ENCODE results near the gene DNAJB2. TPM values are rescaled to one million over a fixed set of nuclear protein-coding genes. Genes with fewer than 3 reads are reported as not detected.
"Not testable (repeated sequence)": the region's sequence is repeated elsewhere in the genome, so short reads cannot be mapped to it uniquely, and the experiment has no call there.

The DNAJB2 gene
- total RNA-seq, 4 donors from 2014 or later = 45.3 to 76.1 (median 54.9) TPM

GRCh38 chr2:219309278-219309677, 30.1 kb downstream of the DNAJB2 start, which contains the start of gene PTPRN:
Gene PTPRN, minus strand, starts transcription at chr2:219309401. Its CDS starts 69 bp downstream, at chr2:219309332.
- TF ChIP-seq POLR2A (IDR thresholded peaks at IDR 0.05) (no peak), POLR2AphosphoS5 (IDR thresholded peaks at IDR 0.05) (no peak), CTCF (IDR thresholded peaks at IDR 0.05) (no peak), EP300 (IDR thresholded peaks at IDR 0.05) (no peak)
- no peak within 1 kb of the TSS for H3K27ac ChIP-seq
- ATAC-seq = no peak
- H3K9me3 ChIP-seq = no peaks in the 10 kb centered on the region
- peaks cover 0 to 13% (median 0%) of the 10 kb centered on the region in 3 donors for H3K4me1 ChIP-seq
- H3K36me3 ChIP-seq = no peaks in the 10 kb centered on the region
- H3K27me3 ChIP-seq = peaks cover 92% of the 10 kb centered on the region
- H3K4me3 ChIP-seq = no peak within 1 kb of the TSS
- 4% methylated on average over 11 to 13 of the region's 37 CpGs for WGBS, 2 donors (ENCODE audit: low coverage in 1 of 2)

GRCh38 chr2:219312683-219313263, 33.6 kb downstream of the DNAJB2 start:
- 90 to 100% methylated on average over 1 to 2 of the region's 49 CpGs for WGBS, 2 donors (ENCODE audit: low coverage in 1 of 2)
- Histone ChIP-seq H3K27me3 (peaks cover 64% of the 10 kb centered on the region), H3K4me1 (peaks cover 0 to 13% (median 0%) of the 10 kb centered on the region in 3 donors)
- H3K27ac ChIP-seq, H3K9me3 ChIP-seq, H3K36me3 ChIP-seq, H3K4me3 ChIP-seq, ATAC-seq: not testable (repeated sequence)

- no peaks in the 10 kb centered on the region for H3K9me3 ChIP-seq
- ATAC-seq = no peak
- TF ChIP-seq EP300 (IDR thresholded peaks at IDR 0.05) (no peak), POLR2A (IDR thresholded peaks at IDR 0.05) (no peak), POLR2AphosphoS5 (IDR thresholded peaks at IDR 0.05) (no peak), CTCF (IDR thresholded peaks at IDR 0.05) (no peak)
- H3K4me3 ChIP-seq = no peak overlapping the region
- 85 to 96% methylated on average over 11 to 16 of the region's 16 CpGs for WGBS, 2 donors (ENCODE audit: low coverage in 1 of 2)
- H3K27ac ChIP-seq = no peak overlapping the region
- H3K27me3 ChIP-seq = peaks cover 53% of the 10 kb centered on the region
- no peaks in the 10 kb centered on the region for H3K36me3 ChIP-seq
- H3K4me1 ChIP-seq = no peaks in the 10 kb centered on the region
Measured at GRCh38 chr2:219314804-219315468, 35.8 kb downstream of the DNAJB2 start.

- H3K27me3 ChIP-seq = peaks cover 75% of the 10 kb centered on the region
- H3K9me3 ChIP-seq = no peaks in the 10 kb centered on the region
- no peak for ATAC-seq
- H3K36me3 ChIP-seq = no peaks in the 10 kb centered on the region
- no peak overlapping the region for H3K4me3 ChIP-seq
- H3K27ac ChIP-seq = no peak overlapping the region
- 41 to 78% methylated on average over 2 to 4 of the region's 4 CpGs for WGBS, 2 donors (ENCODE audit: low coverage in 1 of 2)
- no peaks in the 10 kb centered on the region for H3K4me1 ChIP-seq
- TF ChIP-seq POLR2A (IDR thresholded peaks at IDR 0.05) (no peak), EP300 (IDR thresholded peaks at IDR 0.05) (no peak), POLR2AphosphoS5 (IDR thresholded peaks at IDR 0.05) (no peak), CTCF (IDR thresholded peaks at IDR 0.05) (no peak)
Measured at GRCh38 chr2:219323434-219323833, 44.3 kb downstream of the DNAJB2 start.

- Histone ChIP-seq H3K4me3 (no peak overlapping the region), H3K27me3 (peaks cover 68% of the 10 kb centered on the region)
- TF ChIP-seq POLR2AphosphoS5 (IDR thresholded peaks at IDR 0.05) (no peak), POLR2A (IDR thresholded peaks at IDR 0.05) (no peak), CTCF (IDR thresholded peaks at IDR 0.05) (no peak), EP300 (IDR thresholded peaks at IDR 0.05) (no peak)
Measured at GRCh38 chr2:219325136-219325535, 46.0 kb downstream of the DNAJB2 start.

More at GRCh38 chr2:219325136-219325535, 46.0 kb downstream of the DNAJB2 start:
- H3K27ac ChIP-seq = no peak overlapping the region
- no peaks in the 10 kb centered on the region for H3K9me3 ChIP-seq
- H3K36me3 ChIP-seq = no peaks in the 10 kb centered on the region
- no peaks in the 10 kb centered on the region for H3K4me1 ChIP-seq
- 70 to 85% methylated on average over 4 of the region's 4 CpGs for WGBS, 2 donors (ENCODE audit: low coverage in 1 of 2)
- ATAC-seq = no peak

All from gastroesophageal sphincter (tissue), 4 donors.